ENCODE results near the gene RFC2.

DNA sequence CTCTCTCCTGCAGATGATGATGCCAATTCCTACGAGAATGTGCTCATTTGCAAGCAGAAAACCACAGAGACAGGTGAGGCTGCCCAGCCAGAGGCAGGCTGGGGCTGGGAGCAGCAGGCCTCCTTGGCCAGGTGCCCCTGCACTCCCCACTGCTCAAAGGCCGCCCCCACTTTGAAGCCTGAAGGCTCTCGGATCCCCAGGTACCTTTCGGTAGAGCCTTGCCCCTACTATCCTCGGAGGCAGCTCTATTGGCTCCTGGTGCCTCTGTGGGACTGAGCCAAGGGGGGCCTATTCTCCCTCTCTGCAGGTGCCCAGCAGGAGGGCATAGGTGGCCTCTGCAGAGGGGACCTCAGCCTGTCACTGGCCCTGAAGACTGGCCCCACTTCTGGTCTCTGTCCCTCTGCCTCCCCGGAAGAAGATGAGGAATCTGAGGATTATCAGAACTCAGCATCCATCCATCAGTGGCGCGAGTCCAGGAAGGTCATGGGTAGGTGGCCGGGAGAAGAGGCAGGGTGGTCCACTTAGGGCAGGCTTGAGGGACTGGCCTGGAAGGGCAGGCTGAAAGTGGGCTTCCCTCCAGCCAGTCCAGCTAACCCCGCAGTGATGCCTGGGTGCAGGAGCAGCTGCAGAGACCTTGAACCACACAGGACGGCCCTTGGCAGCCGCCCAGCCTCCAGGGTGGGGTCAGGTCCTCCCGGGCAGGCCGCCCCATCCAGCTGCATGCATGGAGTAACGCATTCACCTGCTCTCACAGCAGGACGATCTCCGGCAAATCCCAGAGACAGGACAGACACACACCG lies 30.3 kb downstream of the RFC2 start:
- TF ChIP-seq, protein P1, sequence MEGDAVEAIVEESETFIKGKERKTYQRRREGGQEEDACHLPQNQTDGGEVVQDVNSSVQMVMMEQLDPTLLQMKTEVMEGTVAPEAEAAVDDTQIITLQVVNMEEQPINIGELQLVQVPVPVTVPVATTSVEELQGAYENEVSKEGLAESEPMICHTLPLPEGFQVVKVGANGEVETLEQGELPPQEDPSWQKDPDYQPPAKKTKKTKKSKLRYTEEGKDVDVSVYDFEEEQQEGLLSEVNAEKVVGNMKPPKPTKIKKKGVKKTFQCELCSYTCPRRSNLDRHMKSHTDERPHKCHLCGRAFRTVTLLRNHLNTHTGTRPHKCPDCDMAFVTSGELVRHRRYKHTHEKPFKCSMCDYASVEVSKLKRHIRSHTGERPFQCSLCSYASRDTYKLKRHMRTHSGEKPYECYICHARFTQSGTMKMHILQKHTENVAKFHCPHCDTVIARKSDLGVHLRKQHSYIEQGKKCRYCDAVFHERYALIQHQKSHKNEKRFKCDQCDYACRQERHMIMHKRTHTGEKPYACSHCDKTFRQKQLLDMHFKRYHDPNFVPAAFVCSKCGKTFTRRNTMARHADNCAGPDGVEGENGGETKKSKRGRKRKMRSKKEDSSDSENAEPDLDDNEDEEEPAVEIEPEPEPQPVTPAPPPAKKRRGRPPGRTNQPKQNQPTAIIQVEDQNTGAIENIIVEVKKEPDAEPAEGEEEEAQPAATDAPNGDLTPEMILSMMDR (IDR thresholded peaks at IDR 0.05) = no peak
- no peak for TF ChIP-seq POLR2A (IDR thresholded peaks at IDR 0.05)
